AG08395 (cell line): ENCODE measurements around the gene PHF23.

Experiments
- DNase-seq: peaks from one replicate; pipeline ENCODE4 v3.0.0; 2012; ENCODE audit warnings: mixed read lengths, low spot score

Gene PHF23

DNA sequence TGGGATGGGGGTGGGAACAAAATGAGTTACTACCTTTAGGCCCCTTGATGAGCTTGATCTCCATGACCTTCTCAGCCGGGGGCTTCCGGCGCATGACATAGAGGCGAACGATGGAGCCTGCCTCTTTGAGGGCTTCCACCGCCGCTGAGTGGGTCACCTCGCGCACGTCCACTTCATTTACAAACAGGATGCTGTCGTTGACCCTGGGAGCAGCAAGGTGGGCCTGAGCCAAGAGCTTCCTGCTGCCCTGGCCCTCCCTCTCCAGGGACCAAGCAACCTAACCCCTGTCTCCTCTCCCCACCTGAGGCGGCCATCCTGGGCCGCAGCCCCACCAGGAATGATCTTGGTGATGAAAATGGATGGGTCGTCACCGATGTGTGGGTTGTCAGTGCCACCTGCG, 35.9 kb downstream of the PHF23 start:
- no peak for DNase-seq

DNA sequence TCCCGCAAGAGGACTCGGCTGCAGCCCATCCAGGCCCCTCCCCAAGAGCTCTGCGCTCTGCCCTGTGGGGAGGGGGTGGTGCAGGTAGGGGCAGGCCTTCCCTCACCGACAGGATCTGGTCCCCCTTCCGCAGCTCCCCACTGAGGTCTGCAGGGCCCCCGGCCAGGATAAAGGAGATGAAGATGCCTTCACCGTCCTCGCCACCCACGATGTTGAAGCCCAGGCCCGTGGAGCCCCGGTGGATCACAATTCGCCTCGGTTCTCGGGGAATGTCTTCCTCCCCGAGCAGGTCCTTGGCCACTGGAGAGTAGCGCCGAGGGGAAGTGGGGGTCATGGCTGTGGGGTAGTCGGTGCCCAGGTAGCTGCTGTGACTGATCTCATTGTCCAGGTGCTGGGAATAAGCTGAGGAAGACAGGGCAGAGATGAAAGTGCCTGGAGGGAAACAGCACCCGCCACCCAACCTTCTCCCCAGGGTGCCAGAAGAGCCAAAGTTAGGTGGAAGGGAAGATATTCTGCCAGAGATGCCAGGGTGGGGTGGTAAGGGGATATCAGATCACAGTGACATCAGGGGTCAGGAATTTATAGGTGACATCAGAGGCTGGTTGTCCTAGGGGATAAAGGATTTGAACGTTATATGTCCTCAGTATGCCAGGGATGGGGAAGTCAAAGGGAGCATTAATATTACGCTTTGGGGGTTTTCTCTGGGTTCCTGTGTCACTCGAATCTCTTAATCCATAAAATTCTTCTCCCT, 42.4 kb downstream of the PHF23 start:
- no peak for DNase-seq

DNA sequence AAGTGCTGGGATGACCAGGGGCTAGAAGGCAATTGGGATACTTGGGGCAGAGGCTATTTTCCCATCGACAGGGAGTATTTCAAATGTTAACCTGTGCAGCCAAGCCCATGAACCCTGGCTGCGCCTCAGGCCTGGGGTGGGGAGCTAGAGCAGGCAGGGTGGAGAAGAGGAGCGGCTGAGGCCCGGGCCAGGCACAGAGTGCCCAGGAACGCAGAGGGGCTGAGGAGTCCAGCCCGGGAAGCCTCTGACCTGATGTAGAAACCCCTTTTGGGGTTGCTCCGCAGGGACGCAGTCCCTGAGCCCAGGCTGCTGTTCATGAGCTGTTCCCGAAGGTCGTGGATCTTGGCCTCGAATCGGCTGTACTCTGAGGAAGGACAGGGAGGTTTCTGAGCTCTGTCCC, 43.3 kb downstream of the PHF23 start:
- no peak for DNase-seq

DNA sequence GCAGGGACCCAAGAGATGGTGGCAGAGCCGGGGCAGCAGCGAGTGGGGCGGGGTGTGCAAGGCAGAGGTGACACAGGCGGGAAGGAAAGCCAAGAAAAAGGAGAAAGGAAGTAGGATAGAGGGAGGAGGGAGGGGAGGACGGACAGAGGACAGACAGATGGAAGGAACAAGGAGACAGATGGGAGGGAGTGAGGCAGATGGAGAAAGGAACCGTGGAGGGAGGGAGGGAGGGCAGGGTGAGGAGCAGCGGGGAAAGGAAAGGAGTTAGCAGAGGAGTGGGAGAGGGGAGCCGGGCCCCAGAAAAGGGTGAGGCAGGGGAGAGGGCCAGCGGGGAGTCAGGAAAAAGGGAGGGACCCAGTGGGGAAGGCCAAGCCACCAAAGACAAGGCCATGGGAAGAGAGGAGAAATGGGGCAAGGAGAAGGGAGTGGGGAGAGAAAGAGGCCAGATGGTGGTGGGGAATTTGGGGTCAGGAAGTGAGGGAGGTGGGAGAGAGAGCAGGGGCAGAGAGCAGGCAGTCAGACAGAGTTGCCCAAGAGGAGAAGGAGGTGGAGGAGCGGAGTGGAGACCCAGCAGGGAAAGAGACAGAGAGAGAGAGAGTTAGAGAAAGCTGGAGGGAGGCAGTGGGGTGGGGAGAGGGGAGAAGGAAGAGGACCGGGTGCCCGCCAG, 46.9 kb downstream of the PHF23 start:
- no peak for DNase-seq

DNA sequence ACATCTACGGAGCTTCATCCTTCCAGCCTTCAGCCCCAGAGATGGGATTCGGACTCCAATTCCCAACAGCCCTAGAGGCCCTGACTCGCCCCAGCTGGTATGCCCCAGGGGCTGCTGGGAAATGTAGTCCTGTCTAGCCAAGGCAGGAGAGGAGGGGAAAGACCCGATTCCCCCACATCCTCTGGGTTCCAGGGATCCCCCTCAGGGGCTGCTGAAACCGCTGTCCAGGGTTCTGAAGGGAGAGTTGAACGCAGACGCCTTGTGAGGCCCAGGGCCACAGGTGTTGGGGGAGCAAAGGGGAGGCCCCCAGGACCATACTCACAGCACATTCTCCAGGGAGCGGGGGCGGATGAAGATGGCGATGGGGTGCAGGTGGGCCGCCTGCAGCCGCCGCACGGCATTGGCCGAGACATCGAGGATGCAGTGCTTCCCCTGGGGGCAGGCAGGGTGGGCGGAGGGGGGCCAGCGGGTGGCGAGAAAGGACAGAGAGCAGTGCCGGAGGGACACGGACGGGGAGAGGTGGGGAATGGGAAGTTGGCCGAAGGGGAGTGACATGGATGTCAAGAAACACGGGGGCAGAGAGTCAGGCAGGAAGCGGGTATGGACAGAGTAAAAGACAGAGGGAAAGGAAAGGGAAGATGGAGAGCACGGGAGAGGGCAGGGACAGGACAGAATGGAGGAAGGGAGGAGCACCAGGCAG, 47.5 kb downstream of the PHF23 start:
- DNase-seq, result peak; percentile 56

DNA sequence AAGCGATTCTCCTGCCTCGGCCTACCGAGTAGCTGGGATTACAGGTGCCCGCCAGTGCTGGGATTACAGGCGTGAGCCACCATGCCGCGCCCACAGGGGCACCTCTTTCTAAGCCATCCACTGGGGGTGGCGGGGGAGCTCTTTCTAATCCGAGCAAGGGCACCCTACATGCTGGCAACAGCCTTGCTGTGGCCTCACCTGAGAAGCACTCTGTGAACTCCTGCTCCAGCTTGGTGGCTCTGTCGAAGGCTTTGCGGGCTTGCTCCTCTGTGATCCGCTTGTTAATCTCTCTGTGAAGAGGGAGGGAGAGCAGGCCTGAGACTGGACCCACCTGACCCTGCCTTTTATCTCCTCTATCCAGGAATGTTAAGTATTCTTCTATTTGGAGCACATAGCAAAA, 48.2 kb downstream of the PHF23 start:
- DNase-seq, result no peak

DNA sequence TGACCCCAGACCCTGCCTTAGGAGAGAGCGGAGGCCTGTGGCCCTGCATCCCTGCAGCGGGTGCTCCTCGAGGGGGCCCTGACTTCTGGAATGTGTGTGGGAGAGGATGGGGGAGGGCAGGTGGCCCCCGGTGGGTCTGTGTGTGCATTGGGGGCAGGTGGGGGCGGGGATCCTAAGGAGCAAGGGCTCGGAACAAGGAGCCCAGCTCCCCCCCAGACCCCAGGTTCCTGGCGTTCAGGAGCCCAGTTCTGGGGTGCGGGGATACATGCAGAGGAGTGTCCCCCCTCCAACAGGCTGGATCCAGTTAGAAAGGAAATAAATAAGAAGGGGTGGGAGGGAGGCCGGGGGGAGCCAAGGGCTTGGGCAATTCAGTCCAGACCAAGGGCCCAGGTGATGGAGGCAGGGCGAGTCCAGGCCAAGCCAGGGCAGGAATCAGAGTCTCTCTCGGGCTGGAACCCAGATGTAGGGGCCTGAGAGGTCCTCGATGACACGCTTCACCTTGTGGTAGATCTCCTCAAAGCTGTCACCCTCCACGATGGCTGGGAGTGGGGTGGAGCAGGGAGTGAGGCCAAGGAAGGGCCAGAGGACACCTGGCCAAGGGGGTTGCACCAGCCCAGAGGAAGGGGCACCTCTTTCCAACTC, 48.9 kb downstream of the PHF23 start:
- no peak for DNase-seq

DNA sequence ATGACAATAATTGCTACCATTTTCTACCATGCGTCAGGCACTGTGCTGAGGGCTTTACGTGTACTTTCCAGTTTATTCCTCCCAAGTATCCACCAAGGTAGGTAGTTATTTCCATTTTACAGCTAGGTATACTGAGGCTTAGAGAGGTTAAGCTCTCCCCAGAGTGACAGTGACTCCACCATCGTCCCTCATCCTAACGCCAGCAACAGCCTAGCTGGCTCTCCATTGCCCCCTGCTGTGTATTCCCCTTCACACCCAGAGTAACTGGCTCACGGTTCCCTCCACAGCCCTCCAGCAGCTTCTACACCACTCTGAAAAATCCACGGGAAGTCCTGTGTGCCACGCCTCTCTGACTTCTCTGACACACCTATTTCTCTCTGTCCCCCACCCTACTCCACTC, 53.0 kb downstream of the PHF23 start:
- DNase-seq, result no peak
